SK-N-SH (cell line): ENCODE results near the gene ZNF680.

Experiments
- ELF1 ChIP-seq: IDR thresholded peaks from 2 replicates; pipeline ENCODE4 v1.4.0; 2012
- RXRA ChIP-seq: IDR thresholded peaks from 2 replicates; pipeline ENCODE4 v1.4.0; 2012; ENCODE audit warnings: low read depth, mild to moderate bottlenecking, borderline replicate concordance
- ZBTB33 ChIP-seq: IDR thresholded peaks from 2 replicates; pipeline ENCODE4 v1.4.0; 2012; ENCODE audit warnings: low read depth, borderline replicate concordance
- TF ChIP-seq, protein P1 (sequence below): fragments of 200-600 bp; sonication (generic); IDR thresholded peaks from 2 replicates; pipeline ENCODE4 v1.6.1; 2017; ENCODE audit warnings: antibody characterized with exemption, mild to moderate bottlenecking, moderate library complexity

DNA sequence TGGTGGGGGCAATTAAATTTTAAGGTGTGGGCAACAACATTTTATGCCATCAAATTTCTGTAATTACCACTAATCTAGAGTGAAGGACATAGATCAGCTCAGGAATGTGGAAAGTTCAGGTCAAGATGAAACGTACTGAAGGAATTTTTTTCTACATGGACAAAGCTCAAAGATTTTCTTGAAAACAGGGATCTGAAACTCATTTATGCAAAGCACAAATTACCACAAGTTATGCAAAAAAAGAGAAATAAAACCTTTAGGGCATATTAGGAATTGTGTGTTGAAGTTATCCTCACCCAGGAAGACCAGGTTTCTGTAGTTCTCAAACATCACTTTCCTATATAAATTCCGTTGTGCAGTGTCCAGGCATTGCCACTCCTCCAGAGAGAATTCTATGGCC is 18.9 kb downstream of the ZNF680 start:
- TF ChIP-seq ZBTB33 (no peak), ELF1 (no peak), RXRA (no peak)
- TF ChIP-seq, protein P1, sequence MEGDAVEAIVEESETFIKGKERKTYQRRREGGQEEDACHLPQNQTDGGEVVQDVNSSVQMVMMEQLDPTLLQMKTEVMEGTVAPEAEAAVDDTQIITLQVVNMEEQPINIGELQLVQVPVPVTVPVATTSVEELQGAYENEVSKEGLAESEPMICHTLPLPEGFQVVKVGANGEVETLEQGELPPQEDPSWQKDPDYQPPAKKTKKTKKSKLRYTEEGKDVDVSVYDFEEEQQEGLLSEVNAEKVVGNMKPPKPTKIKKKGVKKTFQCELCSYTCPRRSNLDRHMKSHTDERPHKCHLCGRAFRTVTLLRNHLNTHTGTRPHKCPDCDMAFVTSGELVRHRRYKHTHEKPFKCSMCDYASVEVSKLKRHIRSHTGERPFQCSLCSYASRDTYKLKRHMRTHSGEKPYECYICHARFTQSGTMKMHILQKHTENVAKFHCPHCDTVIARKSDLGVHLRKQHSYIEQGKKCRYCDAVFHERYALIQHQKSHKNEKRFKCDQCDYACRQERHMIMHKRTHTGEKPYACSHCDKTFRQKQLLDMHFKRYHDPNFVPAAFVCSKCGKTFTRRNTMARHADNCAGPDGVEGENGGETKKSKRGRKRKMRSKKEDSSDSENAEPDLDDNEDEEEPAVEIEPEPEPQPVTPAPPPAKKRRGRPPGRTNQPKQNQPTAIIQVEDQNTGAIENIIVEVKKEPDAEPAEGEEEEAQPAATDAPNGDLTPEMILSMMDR, result no peak
